Type B pancreatic cell (in vitro differentiated cells): ENCODE results near the gene SPOUT1. TPM values are rescaled to one million over a fixed set of nuclear protein-coding genes. Genes with fewer than 3 reads are reported as not detected.
"Not testable (repeated sequence)": the region's sequence is repeated elsewhere in the genome, so short reads cannot be mapped to it uniquely, and the experiment has no call there.

Source experiments
- DNase-seq: peaks from one replicate; pipeline ENCODE4 v3.0.0; 2021; ENCODE audit warnings: mixed read lengths; ENCODE audit not compliant: unreplicated experiment; ENCODE audit errors: extremely low spot score
- H3K27ac Mint-ChIP-seq: 2 replicates; pipeline ENCODE4 v1.8.0; 2021; ENCODE audit warnings: mild to moderate bottlenecking, mixed read lengths
- H3K27me3 Mint-ChIP-seq: 2 replicates; pipeline ENCODE4 v1.8.0; 2021; ENCODE audit warnings: mixed read lengths
- H3K36me3 Mint-ChIP-seq: 2 replicates; pipeline ENCODE4 v1.8.0; 2021; ENCODE audit warnings: mixed read lengths
- H3K4me1 Mint-ChIP-seq: one replicate; pipeline ENCODE4 v1.8.0; 2021; ENCODE audit warnings: mixed read lengths; ENCODE audit not compliant: unreplicated experiment
- H3K4me3 Mint-ChIP-seq: 2 replicates; pipeline ENCODE4 v1.8.0; 2021; ENCODE audit warnings: mild to moderate bottlenecking, mixed read lengths
- H3K9me3 Mint-ChIP-seq: 2 replicates; pipeline ENCODE4 v1.8.0; 2021; ENCODE audit warnings: mixed read lengths
- long read RNA-seq: library from polyadenylated mRNA; unstranded; transcript quantifications from one replicate; pipeline ENCODE4 v2.0.0, GENCODE V29; 2020
- total RNA-seq: library from RNA; stranded (reverse); gene quantifications from 2 replicates; pipeline ENCODE4 v1.2.1, GENCODE V29; 2021; ENCODE audit warnings: low replicate concordance
- TF ChIP-seq, protein P1 (sequence below): fragments of 200-600 bp; sonication (generic); conservative IDR thresholded peaks from 2 replicates; pipeline ENCODE4 v1.5.0; 2021; ENCODE audit warnings: antibody characterized with exemption, mild to moderate bottlenecking

SPOUT1 gene, protein sequence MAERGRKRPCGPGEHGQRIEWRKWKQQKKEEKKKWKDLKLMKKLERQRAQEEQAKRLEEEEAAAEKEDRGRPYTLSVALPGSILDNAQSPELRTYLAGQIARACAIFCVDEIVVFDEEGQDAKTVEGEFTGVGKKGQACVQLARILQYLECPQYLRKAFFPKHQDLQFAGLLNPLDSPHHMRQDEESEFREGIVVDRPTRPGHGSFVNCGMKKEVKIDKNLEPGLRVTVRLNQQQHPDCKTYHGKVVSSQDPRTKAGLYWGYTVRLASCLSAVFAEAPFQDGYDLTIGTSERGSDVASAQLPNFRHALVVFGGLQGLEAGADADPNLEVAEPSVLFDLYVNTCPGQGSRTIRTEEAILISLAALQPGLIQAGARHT
- 46.7 and 53.4 TPM in 2 replicates for total RNA-seq
- long read RNA-seq, full-length matches to known transcripts, result 27 of 31 reads
- long read RNA-seq, partial matches to known transcripts, result 1 of 31 reads
- long read RNA-seq, other reads (novel, unspliced or antisense), result 3 of 31 reads

DNA sequence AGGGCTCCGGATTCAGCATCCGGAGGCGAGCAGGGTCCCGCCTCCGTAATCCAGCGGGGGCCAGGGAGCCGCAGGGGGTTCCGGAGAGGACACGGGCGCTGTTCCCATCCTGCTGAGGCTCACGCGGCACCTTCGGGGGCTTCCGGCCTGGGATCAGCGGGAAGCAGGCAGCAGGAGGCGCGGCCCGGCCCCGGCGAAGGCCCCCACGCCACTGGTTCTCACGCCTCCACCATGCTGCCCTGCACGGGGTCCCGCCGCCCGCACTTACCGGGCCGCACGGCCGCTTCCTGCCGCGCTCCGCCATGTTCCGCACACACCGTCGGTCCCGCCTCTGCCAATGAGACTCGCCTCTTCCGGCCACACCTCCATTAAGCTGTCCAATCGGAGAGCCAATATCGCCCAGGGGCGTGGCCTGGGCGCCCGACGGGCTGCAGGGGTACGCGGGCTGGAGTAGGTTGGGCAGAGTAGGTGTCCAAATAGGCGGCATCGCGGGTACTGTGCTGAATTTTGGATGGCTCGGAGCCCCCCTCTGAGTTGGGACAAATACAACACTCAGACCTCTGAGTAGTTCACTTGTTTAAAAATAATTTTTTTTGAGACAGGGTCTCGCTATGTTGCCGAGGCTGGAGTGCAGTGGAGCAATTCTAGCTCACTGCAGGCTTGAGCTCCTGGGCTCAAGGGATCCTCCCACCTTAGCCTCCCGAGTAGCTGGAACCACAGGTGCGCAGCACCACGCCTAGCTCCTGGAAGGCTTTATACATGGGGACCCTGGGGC, at the start of gene SPOUT1:
Gene SPOUT1 (minus strand): TSS at position 318 of the 775 bp plus-strand sequence. CDS start 14 bp downstream, at position 304.
- peak; percentile 90 for DNase-seq
- peak within 1 kb of the TSS; percentile 82 for H3K27ac Mint-ChIP-seq
- no peaks in the 10 kb centered on the region for H3K36me3 Mint-ChIP-seq
- H3K4me1 Mint-ChIP-seq, result peaks cover 8% of the 10 kb centered on the region
- TF ChIP-seq, protein P1, sequence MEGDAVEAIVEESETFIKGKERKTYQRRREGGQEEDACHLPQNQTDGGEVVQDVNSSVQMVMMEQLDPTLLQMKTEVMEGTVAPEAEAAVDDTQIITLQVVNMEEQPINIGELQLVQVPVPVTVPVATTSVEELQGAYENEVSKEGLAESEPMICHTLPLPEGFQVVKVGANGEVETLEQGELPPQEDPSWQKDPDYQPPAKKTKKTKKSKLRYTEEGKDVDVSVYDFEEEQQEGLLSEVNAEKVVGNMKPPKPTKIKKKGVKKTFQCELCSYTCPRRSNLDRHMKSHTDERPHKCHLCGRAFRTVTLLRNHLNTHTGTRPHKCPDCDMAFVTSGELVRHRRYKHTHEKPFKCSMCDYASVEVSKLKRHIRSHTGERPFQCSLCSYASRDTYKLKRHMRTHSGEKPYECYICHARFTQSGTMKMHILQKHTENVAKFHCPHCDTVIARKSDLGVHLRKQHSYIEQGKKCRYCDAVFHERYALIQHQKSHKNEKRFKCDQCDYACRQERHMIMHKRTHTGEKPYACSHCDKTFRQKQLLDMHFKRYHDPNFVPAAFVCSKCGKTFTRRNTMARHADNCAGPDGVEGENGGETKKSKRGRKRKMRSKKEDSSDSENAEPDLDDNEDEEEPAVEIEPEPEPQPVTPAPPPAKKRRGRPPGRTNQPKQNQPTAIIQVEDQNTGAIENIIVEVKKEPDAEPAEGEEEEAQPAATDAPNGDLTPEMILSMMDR, result no peak
- H3K9me3 Mint-ChIP-seq, result no peaks in the 10 kb centered on the region
- H3K27me3 Mint-ChIP-seq, result no peaks in the 10 kb centered on the region
- peak within 1 kb of the TSS; percentile 97 for H3K4me3 Mint-ChIP-seq

DNA sequence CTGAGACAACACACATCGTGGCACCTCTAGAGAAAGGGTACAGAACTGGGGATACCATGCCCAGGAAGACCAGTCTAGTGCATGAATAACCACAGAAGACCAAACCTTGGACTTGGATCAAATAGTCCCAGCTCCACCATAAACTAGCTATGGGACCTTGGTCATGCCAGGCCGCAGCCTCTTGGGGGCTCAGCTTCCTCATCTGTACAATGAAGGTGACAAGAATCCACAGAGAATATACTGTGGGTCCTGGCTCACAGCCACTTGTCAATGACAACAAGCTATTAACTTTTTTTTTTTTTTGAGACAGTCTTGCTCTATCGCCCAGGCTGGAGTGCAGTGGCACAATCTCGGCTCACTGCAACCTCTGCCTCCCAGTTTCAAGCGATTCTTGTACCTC, 48.3 kb upstream of the SPOUT1 start:
- Mint-ChIP-seq H3K27me3 (no peaks in the 10 kb centered on the region), H3K9me3 (no peaks in the 10 kb centered on the region), H3K27ac (no peak overlapping the region), H3K4me3 (no peak overlapping the region), H3K4me1 (peaks cover 5% of the 10 kb centered on the region), H3K36me3 (no peaks in the 10 kb centered on the region)
- no peak for DNase-seq
- TF ChIP-seq, protein P1, result no peak

DNA sequence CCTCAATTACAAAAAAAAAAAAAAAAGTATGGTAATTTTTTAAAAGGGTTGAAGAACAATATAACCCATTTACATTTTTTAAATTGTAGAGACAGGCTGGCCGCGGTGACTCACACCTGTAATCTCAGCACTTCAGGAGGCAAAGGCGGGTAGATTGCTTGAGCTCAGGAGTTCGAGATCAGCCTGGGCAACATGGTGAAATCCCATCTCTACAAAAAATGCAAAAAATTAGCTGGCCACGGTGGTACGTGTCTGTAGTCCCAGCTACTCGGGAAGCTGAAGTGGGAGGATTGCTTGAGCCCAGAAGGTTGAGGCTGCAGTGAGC, 41.3 kb upstream of the SPOUT1 start:
- not testable (repeated sequence) for H3K4me1 Mint-ChIP-seq, H3K36me3 Mint-ChIP-seq, H3K27ac Mint-ChIP-seq, H3K27me3 Mint-ChIP-seq, H3K4me3 Mint-ChIP-seq, DNase-seq, H3K9me3 Mint-ChIP-seq

DNA sequence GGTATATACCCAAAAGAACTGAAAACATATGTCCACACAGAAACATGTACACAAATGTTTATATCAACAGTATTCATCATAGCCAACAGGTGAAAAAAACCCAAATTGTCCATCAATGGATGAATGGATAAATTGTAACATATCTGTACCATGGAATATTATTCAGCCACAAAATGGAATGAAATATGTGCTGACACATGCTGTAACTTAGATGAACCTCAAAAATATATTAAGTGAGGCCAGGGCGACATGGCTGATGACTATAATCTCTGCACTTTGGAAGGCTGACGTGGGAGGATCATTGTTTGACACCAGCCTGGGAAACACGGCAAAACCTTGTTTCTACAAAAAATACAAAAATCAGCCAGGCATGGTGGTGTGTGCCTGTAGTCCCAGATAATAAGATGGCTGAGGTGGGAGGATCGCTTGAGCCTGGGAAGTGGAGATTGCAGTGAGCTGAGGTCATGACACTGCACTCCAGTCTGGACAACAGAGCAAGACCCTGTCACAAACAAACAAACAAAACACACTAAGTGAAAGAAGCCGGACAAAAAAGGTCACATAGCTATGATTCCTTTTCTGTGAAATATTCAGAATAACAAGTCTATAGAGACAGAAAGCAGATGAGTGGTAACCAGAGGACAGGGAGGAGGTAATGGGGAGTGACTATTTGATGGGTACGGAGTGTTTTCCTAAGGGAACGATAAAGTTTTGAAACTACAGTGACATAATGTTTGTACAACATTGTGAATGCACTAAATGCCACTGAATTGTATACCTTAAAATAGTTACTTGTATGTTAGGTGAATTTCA, 40.7 kb upstream of the SPOUT1 start:
- Mint-ChIP-seq H3K4me3 (no peak overlapping the region), H3K36me3 (no peaks in the 10 kb centered on the region), H3K4me1 (no peaks in the 10 kb centered on the region), H3K27ac (no peak overlapping the region), H3K9me3 (no peaks in the 10 kb centered on the region), H3K27me3 (no peaks in the 10 kb centered on the region)
- no peak for DNase-seq
- TF ChIP-seq, protein P1, result no peak

DNA sequence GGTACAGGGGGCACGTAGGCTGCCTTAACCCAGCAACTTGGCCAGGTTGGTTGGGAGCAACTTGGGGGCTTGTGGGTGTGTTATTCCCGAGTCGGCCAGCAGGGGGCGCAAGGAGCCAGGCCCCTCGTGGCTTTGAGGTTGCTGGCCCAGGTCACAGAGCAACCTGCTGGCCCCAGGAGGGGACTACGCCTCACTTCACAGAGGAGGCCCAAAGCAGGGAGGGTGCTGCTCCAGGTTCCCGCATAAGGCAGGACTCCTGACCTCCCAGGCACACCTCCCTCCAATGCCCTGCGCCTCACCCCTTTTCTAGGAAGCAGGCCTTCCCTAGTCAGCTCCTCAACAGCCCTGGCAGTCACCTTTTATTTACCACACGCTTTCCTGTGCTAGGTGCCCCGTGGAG, 34.1 kb upstream of the SPOUT1 start:
- Mint-ChIP-seq H3K9me3 (no peaks in the 10 kb centered on the region), H3K27me3 (no peaks in the 10 kb centered on the region), H3K4me1 (peaks cover 5% of the 10 kb centered on the region), H3K4me3 (no peak overlapping the region), H3K36me3 (no peaks in the 10 kb centered on the region), H3K27ac (no peak overlapping the region)
- TF ChIP-seq, protein P1, result peak; percentile 96
- DNase-seq, result peak; percentile 84
